Measurements from ENCODE around the gene MUCL1. TPM values are rescaled to one million over a fixed set of nuclear protein-coding genes. Genes with fewer than 3 reads are reported as not detected.

The MUCL1 gene
- total RNA-seq, 1 experiment from 2014 or later: not detected

DNA sequence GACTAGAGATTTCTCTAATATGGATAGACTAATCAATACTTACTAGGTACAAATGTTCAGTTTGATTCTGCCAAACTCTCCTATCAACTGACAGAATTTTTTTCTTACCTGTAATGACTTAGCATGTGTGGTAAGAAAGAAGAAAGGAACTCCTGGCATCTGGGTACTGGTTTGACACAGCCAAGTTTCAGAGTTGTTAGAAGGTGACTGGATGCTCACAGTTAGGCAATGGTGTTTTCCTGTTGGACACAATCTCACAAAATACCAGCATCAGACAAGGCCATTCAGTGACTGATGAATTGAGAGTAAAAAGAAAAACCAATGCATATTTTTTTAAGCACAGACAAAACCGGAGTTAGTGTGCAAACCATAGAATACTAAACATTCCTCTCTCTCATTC, 4.2 kb downstream of the MUCL1 start:
- Mint-ChIP-seq H3K4me3 (ENCODE audit: unreplicated experiment) (no peak overlapping the region), H3K36me3 (ENCODE audit: insufficient read depth, unreplicated experiment) (no peaks in the 10 kb centered on the region), H3K9me3 (ENCODE audit: unreplicated experiment) (no peaks in the 10 kb centered on the region), H3K27me3 (ENCODE audit: insufficient read depth, unreplicated experiment) (peaks cover 11% of the 10 kb centered on the region), H3K4me1 (ENCODE audit: insufficient read depth, unreplicated experiment) (no peaks in the 10 kb centered on the region), H3K27ac (ENCODE audit: low read depth, unreplicated experiment) (no peak overlapping the region)
- intact Hi-C loops (cut with micrococcal nuclease): no loop called here
- CTCF ChIA-PET: interaction anchor here (0.5 to 1.2 kb wide), 3 partner anchors 77 to 109 kb away, joined by 3 to 4 read pairs (median 3); no protein-coding TSS in a partner anchor
- BruUV-seq (replicated peaks): no TSS peak
- POLR2A ChIA-PET: no interaction called here
- DNase-seq (ENCODE audit: unreplicated experiment): no peak
- TF ChIP-seq, protein P1, sequence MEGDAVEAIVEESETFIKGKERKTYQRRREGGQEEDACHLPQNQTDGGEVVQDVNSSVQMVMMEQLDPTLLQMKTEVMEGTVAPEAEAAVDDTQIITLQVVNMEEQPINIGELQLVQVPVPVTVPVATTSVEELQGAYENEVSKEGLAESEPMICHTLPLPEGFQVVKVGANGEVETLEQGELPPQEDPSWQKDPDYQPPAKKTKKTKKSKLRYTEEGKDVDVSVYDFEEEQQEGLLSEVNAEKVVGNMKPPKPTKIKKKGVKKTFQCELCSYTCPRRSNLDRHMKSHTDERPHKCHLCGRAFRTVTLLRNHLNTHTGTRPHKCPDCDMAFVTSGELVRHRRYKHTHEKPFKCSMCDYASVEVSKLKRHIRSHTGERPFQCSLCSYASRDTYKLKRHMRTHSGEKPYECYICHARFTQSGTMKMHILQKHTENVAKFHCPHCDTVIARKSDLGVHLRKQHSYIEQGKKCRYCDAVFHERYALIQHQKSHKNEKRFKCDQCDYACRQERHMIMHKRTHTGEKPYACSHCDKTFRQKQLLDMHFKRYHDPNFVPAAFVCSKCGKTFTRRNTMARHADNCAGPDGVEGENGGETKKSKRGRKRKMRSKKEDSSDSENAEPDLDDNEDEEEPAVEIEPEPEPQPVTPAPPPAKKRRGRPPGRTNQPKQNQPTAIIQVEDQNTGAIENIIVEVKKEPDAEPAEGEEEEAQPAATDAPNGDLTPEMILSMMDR (IDR thresholded peaks at IDR 0.05; ENCODE audit: unreplicated experiment): no peak

DNA sequence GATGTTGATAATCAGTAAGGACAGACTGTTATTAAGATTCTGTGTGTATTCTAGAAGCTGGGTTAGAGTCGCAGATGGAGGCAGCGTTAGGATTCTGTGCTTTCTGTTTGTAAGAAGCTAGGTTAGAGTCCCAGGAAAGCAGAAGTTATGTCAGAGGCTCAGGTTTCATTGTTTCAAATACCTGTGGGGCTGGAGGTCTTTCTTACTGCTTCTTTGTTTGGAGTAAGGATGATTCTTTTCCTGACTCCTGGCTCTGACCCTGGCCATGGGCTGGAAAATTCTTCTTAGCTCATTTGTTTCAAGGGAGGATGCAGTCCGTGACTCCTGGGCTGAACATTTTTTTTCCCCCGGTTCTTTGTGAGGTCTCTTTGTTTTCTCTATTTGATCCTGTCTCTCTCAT, 5.2 kb downstream of the MUCL1 start:
- ChIA-PET CTCF (interaction anchor here (0.7 to 1.2 kb wide), 2 partner anchors 77 to 110 kb away, joined by 3 read pairs; no protein-coding TSS in a partner anchor), POLR2A (no interaction called here)
- Mint-ChIP-seq H3K4me3 (ENCODE audit: unreplicated experiment) (no peak overlapping the region), H3K27ac (ENCODE audit: low read depth, unreplicated experiment) (no peak overlapping the region), H3K27me3 (ENCODE audit: insufficient read depth, unreplicated experiment) (peaks cover 11% of the 10 kb centered on the region), H3K9me3 (ENCODE audit: unreplicated experiment) (no peaks in the 10 kb centered on the region), H3K36me3 (ENCODE audit: insufficient read depth, unreplicated experiment) (no peaks in the 10 kb centered on the region), H3K4me1 (ENCODE audit: insufficient read depth, unreplicated experiment) (no peaks in the 10 kb centered on the region)
- no peak for DNase-seq (ENCODE audit: unreplicated experiment)
- TF ChIP-seq, protein P1 (IDR thresholded peaks at IDR 0.05; ENCODE audit: unreplicated experiment): no peak
- intact Hi-C loops (cut with micrococcal nuclease): no loop called here
- BruUV-seq (replicated peaks): no TSS peak

DNA sequence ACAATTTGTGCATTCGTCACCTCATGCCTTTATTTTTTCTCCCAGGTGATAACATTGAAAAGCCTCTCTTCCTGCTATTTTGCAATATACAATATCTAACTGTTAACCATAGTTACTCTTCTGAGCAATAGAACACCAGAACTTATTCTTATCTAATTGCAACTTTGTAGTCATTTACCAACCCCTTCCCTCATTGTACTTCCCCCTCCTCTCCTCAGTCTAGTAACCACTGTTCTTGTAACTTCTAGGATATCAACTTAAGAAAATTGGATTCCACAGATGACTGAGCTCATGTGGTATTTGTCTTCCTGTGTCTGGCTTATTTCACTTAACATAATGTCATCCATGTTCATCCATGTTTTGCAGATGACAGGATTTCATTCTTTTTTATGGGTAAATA, 7.6 kb downstream of the MUCL1 start:
- H3K27me3 Mint-ChIP-seq (ENCODE audit: insufficient read depth, unreplicated experiment): peaks cover 11% of the 10 kb centered on the region
- DNase-seq (ENCODE audit: unreplicated experiment): no peak
- no peak overlapping the region for H3K4me3 Mint-ChIP-seq (ENCODE audit: unreplicated experiment)
- intact Hi-C loops (cut with micrococcal nuclease): no loop called here
- no TSS peak for BruUV-seq (replicated peaks)
- CTCF ChIA-PET: interaction anchor here (1.2 to 3.9 kb wide), 3 partner anchors 8 to 96 kb away, joined by 4 to 10 read pairs (median 4); partner anchors contain the start of gene MUCL1
- POLR2A ChIA-PET: no interaction called here
- H3K4me1 Mint-ChIP-seq (ENCODE audit: insufficient read depth, unreplicated experiment): no peaks in the 10 kb centered on the region
- TF ChIP-seq, protein P1 (IDR thresholded peaks at IDR 0.05; ENCODE audit: unreplicated experiment): no peak
- H3K27ac Mint-ChIP-seq (ENCODE audit: low read depth, unreplicated experiment): no peak overlapping the region
- no peaks in the 10 kb centered on the region for H3K36me3 Mint-ChIP-seq (ENCODE audit: insufficient read depth, unreplicated experiment)
- no peaks in the 10 kb centered on the region for H3K9me3 Mint-ChIP-seq (ENCODE audit: unreplicated experiment)

DNA sequence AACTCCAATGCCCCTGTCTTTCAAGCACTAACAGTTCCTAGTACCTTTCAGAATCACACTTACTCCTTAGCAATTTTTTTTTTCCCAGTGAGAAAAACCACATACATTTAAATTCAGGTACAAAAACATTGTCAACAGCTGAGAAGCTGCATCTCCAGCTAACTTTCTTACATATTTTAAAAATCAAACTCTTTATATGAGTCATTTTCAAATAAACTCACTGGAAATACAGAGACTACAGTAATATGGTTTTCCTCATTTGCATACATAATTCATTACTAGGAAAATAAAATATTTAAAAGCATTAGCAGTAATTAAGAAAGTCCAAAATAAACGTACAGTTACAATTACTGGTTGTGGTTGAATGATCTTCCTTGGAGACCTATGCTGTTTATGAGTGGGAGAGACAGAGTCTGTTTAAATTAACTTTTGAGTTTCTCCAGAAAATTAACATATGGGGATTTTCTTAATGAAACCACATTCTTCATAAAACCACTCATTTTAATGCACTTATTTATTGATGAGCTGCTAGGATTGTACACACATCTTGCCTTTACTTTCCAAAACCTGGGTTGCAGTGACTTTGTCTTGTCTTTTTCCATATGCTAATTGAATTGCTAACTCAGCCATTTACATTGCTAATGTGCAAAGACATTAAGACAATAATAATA, 9.8 kb downstream of the MUCL1 start:
- POLR2A ChIA-PET: no interaction called here
- no TSS peak for BruUV-seq (replicated peaks)
- Mint-ChIP-seq H3K4me3 (ENCODE audit: unreplicated experiment) (no peak overlapping the region), H3K27me3 (ENCODE audit: insufficient read depth, unreplicated experiment) (peaks cover 11% of the 10 kb centered on the region), H3K4me1 (ENCODE audit: insufficient read depth, unreplicated experiment) (no peaks in the 10 kb centered on the region), H3K36me3 (ENCODE audit: insufficient read depth, unreplicated experiment) (no peaks in the 10 kb centered on the region), H3K9me3 (ENCODE audit: unreplicated experiment) (no peaks in the 10 kb centered on the region), H3K27ac (ENCODE audit: low read depth, unreplicated experiment) (no peak overlapping the region)
- TF ChIP-seq, protein P1 (IDR thresholded peaks at IDR 0.05; ENCODE audit: unreplicated experiment): no peak
- intact Hi-C loops (cut with micrococcal nuclease): no loop called here
- no peak for DNase-seq (ENCODE audit: unreplicated experiment)
- CTCF ChIA-PET: interaction anchor here (3.9 kb wide), 1 partner anchor 10 kb away, joined by 10 read pairs; the partner anchor contains the start of gene MUCL1

Data from MCF 10A (cell line).